ENCODE results near the gene RNU6-1.
A peak's percentile ranks its signal among the peaks of the same experiment; 100 is the strongest.

RNU6-1 gene

DNA sequence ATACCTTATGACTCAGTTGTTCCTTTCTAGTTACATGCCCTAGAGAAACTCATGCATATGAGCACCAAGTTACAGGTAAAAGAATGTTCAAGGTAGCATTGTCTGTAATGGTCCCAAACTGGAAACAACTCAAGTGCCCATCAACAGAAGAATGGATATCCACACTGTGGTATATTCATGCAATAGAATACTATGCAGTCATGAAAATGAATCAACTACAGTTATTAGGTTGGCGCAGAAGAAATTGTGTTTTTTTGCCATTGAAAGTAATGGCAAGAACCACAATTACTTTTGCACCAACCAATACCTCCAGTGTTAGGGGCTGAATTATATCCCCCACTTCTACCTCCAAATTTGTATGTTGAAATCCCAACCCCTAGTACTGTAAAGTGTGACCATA is 9.7 kb upstream of the RNU6-1 start:
- H3K4me1 ChIP-seq (ENCODE audit: insufficient read depth, low read length, severe bottlenecking) = peaks cover 74% of the 10 kb centered on the region
- no peak overlapping the region for H3K4me3 ChIP-seq (ENCODE audit: low read depth, low read length, poor library complexity, severe bottlenecking)
- no peaks in the 10 kb centered on the region for H3K79me2 ChIP-seq (ENCODE audit: insufficient read depth, low read length)
- no peaks in the 10 kb centered on the region for H3K27me3 ChIP-seq (ENCODE audit: insufficient read depth, low read length)
- H3F3A ChIP-seq (ENCODE audit: insufficient read depth, low read length) = no peaks in the 10 kb centered on the region
- H3K9me2 ChIP-seq (ENCODE audit: low read depth, low read length) = no peaks in the 10 kb centered on the region
- no peak overlapping the region for H2AFZ ChIP-seq (ENCODE audit: low read length)
- H3K4me2 ChIP-seq (ENCODE audit: low read length) = no peak overlapping the region
- H3K36me3 ChIP-seq (ENCODE audit: insufficient read depth, low read length) = no peaks in the 10 kb centered on the region
- H3K9ac ChIP-seq (ENCODE audit: low read length) = no peak overlapping the region
- H3K9me3 ChIP-seq (ENCODE audit: low read length) = no peaks in the 10 kb centered on the region
- no peaks in the 10 kb centered on the region for H4K20me1 ChIP-seq (ENCODE audit: insufficient read depth, low read length)
- peak overlapping the region; percentile 96 for H3K27ac ChIP-seq (ENCODE audit: low read depth, low read length, poor library complexity, severe bottlenecking)
- TF ChIP-seq, protein P1, sequence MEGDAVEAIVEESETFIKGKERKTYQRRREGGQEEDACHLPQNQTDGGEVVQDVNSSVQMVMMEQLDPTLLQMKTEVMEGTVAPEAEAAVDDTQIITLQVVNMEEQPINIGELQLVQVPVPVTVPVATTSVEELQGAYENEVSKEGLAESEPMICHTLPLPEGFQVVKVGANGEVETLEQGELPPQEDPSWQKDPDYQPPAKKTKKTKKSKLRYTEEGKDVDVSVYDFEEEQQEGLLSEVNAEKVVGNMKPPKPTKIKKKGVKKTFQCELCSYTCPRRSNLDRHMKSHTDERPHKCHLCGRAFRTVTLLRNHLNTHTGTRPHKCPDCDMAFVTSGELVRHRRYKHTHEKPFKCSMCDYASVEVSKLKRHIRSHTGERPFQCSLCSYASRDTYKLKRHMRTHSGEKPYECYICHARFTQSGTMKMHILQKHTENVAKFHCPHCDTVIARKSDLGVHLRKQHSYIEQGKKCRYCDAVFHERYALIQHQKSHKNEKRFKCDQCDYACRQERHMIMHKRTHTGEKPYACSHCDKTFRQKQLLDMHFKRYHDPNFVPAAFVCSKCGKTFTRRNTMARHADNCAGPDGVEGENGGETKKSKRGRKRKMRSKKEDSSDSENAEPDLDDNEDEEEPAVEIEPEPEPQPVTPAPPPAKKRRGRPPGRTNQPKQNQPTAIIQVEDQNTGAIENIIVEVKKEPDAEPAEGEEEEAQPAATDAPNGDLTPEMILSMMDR (IDR thresholded peaks at IDR 0.05; ENCODE audit: low read length) = no peak
- TF ChIP-seq EZH2 (IDR thresholded peaks at IDR 0.05; ENCODE audit: borderline replicate concordance, low read length) = no peak

DNA sequence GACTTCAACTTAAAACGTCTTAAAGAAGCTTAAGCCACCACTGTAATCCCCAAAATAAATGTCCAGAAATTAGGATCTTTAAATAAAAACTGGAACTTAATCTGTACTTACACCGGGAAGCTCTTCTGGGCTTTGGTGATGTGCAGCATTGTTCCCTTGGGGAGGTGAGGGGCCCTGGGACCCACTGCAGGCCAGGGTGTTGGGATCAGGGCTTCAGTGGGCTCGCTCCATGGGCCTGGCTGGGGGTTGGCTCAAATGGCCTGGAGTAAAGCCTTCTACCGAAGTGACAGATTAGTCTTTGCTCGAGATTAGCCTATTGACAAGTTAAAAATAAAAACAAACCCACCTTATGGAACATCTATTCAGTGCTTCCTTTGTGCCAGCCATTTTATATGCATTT is 6.1 kb upstream of the RNU6-1 start:
- Histone ChIP-seq H3K27ac (ENCODE audit: low read depth, low read length, poor library complexity, severe bottlenecking) (peak overlapping the region; percentile 35), H3K9ac (ENCODE audit: low read length) (no peak overlapping the region), H3K36me3 (ENCODE audit: insufficient read depth, low read length) (no peaks in the 10 kb centered on the region), H3K4me3 (ENCODE audit: low read depth, low read length, poor library complexity, severe bottlenecking) (no peak overlapping the region), H4K20me1 (ENCODE audit: insufficient read depth, low read length) (no peaks in the 10 kb centered on the region), H2AFZ (ENCODE audit: low read length) (no peak overlapping the region), H3K79me2 (ENCODE audit: insufficient read depth, low read length) (no peaks in the 10 kb centered on the region), H3K9me3 (ENCODE audit: low read length) (no peaks in the 10 kb centered on the region), H3F3A (ENCODE audit: insufficient read depth, low read length) (no peaks in the 10 kb centered on the region), H3K9me2 (ENCODE audit: low read depth, low read length) (no peaks in the 10 kb centered on the region), H3K4me2 (ENCODE audit: low read length) (no peak overlapping the region), H3K4me1 (ENCODE audit: insufficient read depth, low read length, severe bottlenecking) (peaks cover 69% of the 10 kb centered on the region), H3K27me3 (ENCODE audit: insufficient read depth, low read length) (no peaks in the 10 kb centered on the region)
- no peak for TF ChIP-seq EZH2 (IDR thresholded peaks at IDR 0.05; ENCODE audit: borderline replicate concordance, low read length)
- TF ChIP-seq, protein P1 (IDR thresholded peaks at IDR 0.05; ENCODE audit: low read length) = no peak

DNA sequence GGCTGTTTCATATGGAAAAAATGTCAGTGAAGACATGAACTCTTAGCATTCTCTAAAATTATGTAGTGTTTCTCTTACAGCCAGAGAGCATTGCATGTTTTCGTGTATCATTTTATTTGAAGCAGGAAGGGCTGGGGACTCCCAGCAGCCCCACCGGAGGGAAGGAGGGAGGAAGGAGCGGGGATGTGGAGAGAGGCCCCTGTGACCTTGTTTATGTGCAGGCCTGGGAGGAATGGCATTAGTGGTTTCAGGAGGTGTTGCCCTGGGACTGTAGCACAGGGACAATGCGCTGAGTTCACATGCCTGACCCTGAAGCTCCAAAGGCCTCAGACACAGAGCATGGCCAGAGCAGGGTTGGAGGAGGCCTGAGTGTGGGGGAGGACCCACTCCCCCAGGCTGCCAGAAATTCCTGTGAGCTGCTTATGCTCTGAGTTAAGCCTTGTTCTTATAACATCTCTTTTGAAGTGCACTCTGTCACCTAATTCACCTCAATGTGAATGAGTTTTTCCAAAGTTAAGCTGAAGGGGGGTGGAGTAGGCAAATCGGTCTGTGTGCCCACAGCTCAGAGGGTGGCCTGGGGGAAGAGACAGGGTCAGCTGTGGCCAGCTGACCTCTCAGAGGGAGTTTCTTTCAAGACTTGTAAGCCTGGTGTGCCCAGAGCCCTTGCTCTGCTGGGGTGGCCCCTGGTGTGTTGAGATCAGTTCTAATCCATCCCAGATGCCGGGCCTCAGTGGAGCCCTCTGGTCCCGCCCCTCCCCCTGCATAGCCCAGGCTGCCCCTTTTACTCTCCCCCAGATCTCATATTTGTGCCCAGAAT is 3.9 kb upstream of the RNU6-1 start:
- H3K9me3 ChIP-seq (ENCODE audit: low read length) = no peaks in the 10 kb centered on the region
- no peak overlapping the region for H3K4me3 ChIP-seq (ENCODE audit: low read depth, low read length, poor library complexity, severe bottlenecking)
- H3F3A ChIP-seq (ENCODE audit: insufficient read depth, low read length) = no peaks in the 10 kb centered on the region
- no peak overlapping the region for H3K4me2 ChIP-seq (ENCODE audit: low read length)
- no peak for TF ChIP-seq EZH2 (IDR thresholded peaks at IDR 0.05; ENCODE audit: borderline replicate concordance, low read length)
- TF ChIP-seq, protein P1 (IDR thresholded peaks at IDR 0.05; ENCODE audit: low read length) = no peak
- no peak overlapping the region; the same call in 1 of the 2 replicates for H3K9ac ChIP-seq (ENCODE audit: low read length)
- peak overlapping the region; percentile 64 for H3K27ac ChIP-seq (ENCODE audit: low read depth, low read length, poor library complexity, severe bottlenecking)
- no peaks in the 10 kb centered on the region for H3K79me2 ChIP-seq (ENCODE audit: insufficient read depth, low read length)
- no peaks in the 10 kb centered on the region for H3K27me3 ChIP-seq (ENCODE audit: insufficient read depth, low read length)
- H3K36me3 ChIP-seq (ENCODE audit: insufficient read depth, low read length) = no peaks in the 10 kb centered on the region
- no peaks in the 10 kb centered on the region for H3K9me2 ChIP-seq (ENCODE audit: low read depth, low read length)
- no peak overlapping the region for H2AFZ ChIP-seq (ENCODE audit: low read length)
- peaks cover 62% of the 10 kb centered on the region for H3K4me1 ChIP-seq (ENCODE audit: insufficient read depth, low read length, severe bottlenecking)
- no peaks in the 10 kb centered on the region for H4K20me1 ChIP-seq (ENCODE audit: insufficient read depth, low read length)

Data from OCI-LY1 (cell line).